ENCODE results near the gene SNX18.
"Not testable (repeated sequence)": the region's sequence is repeated elsewhere in the genome, so short reads cannot be mapped to it uniquely, and the experiment has no call there.

The SNX18 gene

DNA sequence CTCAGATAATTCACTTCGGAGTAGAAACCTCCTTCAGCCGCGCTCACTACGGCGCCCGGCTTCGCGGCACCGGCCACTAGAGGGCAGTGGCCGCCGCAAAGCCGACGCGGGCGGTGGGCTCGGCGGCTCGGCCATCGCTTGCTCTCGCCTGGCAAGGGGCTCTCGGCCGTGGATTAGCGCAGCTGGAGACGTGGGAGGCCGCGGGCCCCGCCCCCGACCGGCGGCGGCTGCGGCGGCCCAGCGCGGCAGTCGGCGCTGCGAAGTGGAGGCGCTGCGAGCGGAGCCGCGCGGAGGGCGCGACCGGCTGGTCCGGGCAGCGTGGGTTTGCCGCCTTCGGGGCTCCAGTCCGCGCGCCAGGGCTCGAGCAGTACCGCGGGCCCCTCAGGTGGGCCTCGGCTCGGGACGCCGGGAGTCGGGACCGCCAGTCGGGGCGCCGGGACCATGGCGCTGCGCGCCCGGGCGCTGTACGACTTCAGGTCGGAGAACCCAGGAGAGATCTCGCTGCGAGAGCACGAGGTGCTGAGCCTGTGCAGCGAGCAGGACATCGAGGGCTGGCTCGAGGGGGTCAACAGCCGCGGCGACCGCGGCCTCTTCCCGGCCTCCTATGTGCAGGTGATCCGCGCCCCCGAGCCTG lies at the start of gene SNX18:
Gene SNX18 (plus strand): TSS at position 248 of the 634 bp plus-strand sequence. CDS start 194 bp downstream, at position 442.
- DNase-seq: peak; percentile 84

DNA sequence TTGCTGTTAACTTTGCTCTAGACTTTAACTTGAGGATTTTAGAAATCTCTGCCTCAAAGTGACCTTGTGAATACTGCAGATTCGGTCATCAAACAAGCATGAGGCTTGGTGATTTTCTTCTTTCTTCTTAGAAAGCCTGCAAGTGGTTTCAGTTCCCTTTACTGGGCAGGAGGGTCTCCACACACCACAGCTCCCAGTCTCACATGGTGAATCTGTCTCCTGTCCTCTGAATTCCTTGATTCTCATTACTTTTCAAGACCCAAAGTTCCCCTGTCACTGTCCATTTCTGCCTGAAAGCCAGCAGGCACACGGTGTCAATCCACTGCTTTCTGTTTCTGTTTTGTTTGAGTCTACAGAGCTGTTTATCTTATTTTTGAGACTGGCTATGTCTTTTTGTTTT lies 47.9 kb upstream of the SNX18 start:
- DNase-seq: no peak

DNA sequence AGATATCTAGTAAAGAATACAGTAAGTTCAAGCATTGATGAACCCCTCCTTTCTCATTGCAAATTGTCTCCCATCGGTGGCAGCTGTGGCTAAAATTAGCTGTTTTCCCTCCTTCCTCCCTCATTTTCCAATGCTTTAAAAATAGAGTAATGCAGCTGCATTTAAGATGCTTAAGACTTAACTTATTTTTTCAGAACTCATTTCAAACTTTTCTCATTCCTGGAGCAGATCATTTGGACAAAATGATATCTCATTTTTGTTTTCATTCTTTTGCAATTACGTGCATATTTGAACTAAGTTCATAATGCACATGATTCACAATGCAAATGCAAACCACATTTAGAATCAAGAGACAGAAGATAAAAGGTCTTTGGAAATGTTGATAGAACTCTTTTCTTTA lies 47.4 kb upstream of the SNX18 start:
- no peak for DNase-seq

- DNase-seq: no peak
Measured at GRCh38 chr5:54470677-54471076, 46.9 kb upstream of the SNX18 start.

- DNase-seq: no peak
Measured at GRCh38 chr5:54471398-54471797, 46.2 kb upstream of the SNX18 start.

GRCh38 chr5:54476682-54477081 lies 40.9 kb upstream of the SNX18 start:
- no peak for DNase-seq

GRCh38 chr5:54477941-54478478 lies 39.5 kb upstream of the SNX18 start:
- DNase-seq: no peak

- DNase-seq: no peak
Measured at GRCh38 chr5:54480296-54480695, 37.3 kb upstream of the SNX18 start.

- DNase-seq: no peak
Measured at GRCh38 chr5:54484219-54484894, 33.2 kb upstream of the SNX18 start.

DNA sequence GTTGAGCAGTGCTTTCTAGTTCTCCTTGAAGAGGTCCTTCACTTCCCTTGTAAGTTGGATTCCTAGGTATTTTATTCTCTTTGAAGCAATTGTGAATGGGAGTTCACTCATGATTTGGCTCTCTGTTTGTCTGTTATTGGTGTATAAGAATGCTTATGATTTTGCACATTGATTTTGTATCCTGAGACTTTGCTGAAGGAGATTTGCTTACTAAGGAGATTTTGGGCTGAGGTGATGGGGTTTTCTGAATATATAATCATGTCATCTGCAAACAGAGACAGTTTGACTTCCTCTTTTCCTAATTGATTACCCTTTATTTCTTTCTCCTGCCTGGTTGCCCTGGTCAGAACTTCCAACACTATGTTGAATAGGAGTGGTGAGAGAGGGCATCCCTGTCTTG lies 31.9 kb upstream of the SNX18 start:
- not testable (repeated sequence) for DNase-seq

- not testable (repeated sequence) for DNase-seq
Measured at GRCh38 chr5:54489648-54489979, 27.9 kb upstream of the SNX18 start.

DNA sequence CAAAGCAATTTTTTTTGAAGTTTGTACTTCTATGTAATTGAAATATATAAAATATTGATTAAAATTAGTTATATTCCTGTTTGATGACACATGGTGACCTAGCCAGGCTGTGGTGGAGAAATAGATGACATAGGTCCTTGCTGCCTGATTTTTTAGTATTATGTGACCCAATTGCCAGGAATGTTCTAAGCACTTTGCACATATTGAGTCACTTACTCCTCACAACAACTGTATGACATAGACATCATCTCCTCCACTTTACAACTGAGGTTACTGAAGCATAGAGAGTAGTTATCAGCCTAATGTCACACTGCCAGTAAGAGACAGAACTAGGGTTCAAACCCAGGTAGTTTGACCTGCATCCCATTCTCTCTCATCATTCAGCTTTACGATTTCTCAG lies 26.2 kb upstream of the SNX18 start:
- no peak for DNase-seq

GRCh38 chr5:54492178-54492577 lies 25.4 kb upstream of the SNX18 start:
- no peak for DNase-seq

DNA sequence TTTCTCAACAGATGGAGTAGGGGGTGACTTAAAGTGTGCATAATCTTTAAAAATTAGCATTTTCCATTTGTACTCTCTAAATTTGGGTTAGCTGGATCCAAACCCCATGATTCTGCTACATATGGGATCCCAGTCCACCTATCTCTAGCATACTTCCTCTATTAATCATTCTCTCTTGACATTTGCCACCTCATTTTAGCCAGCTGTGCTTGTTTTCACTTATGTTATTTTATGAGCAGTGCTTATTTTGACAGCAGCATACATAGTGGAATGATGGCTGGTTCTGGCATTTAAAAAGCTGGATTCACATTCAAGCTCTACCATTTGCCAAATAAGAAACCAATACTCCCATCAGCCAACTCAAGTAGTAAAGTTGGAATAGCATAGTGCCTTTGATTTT lies 22.5 kb upstream of the SNX18 start:
- DNase-seq: no peak

DNA sequence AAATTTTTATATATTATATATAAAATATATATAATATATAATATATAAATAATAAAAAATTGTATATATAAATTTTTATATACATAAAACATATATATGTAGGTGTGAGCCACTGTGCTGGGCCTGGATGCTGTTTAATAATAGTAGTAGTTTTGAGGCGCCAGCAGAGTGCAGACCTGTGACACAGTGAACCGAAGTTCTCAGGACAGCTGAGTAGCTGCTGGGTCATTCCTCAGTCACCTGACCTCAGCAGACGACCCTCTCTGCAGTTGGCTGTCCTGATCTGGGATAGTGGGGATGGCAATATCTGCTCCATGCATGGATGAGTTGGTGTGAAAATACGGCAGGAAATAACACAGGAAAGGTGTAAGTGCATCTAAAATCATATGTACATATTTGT lies 3.3 kb upstream of the SNX18 start:
- DNase-seq: no peak

DNA sequence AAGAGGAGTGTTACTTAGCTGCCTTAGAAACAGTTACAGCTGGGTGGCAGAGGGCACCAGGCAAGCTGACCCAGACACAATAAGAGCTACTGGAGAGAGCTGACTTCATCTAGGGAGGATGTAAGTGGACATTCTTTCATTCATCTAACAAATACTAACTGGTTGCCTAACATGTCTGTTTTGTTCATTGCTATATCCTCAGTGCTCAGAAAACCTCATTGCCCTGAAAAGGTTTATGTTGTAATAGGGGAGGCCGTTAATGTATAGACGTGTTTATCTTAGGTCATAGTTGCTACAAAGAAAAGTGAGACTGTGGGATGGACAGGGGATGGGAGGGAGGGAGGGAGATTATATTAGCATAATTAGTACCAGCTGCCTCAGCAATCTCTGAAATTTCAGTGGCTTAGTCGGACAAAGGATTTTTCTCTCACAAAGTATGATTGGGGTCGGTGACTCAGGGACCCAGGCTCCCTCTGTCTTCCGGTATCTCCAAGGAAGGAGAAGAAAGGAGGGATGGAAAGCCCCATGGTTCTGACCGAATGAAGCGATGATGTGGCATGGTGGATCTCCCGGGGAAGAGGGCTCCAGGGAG lies 2.6 kb upstream of the SNX18 start:
- no peak for DNase-seq

DNA sequence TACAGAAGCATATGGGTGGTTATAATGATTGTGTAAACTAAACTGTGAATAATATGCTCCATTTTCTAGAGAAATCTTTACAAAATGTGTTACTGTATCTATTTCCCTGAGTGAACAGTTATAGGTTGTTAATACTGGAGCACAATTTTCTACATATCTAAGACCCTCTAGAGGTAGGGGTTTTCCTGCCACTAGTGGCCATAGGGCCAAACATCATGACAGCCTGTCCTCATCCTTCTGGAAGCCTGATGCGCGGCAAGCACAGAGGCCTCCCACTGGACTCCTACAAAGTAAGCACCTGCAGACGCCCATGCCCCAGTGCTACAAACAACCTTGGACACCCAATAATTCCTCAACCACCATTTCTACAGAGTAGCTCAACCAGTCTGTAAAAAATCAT lies 1.9 kb upstream of the SNX18 start:
- DNase-seq: no peak

DNA sequence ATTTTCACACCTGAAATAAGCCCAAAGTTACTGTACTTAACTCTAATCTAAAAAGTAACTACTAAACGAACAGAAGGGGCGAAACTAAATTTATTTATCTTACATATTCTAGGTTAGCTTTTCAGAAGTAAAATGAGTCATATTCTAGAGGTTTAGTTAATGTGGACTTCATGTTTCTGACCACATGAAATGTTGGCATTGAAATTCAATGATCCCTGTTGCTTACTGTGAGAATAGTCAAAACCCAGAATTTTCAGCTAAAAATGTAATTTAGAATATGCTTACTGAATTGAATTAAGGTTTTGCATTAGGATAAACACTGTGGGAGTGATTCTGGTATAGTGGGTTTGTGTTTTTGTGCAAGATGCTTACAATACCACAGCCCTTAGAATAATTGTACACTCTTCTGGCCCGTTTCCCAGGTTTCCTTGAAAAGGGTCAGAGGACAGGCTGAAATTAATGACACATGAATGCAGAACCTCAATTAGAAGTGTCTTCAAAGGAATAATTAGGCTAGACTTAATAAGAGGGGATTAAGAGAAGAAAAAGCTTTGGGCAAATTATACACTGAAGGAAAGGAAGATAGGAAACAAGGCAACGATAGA lies 1.4 kb upstream of the SNX18 start:
- no peak for DNase-seq

DNA sequence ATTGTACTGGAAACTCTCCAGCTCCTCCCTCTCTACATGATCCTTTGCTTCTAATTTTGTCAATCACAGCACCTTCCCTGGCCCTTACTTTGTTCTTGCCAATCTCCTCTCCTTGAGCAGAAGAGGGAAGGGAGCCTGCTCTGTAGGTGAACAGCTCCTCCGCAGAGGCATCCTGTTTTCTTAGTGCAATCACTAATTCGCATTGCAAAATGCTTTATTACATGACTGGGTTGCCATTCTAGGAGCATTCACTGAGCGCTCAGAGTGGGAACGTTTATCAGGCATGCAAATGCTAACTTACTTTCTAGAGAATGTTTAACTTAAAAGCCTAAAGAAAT lies 416 bp upstream of the SNX18 start:
- DNase-seq: no peak

DNA sequence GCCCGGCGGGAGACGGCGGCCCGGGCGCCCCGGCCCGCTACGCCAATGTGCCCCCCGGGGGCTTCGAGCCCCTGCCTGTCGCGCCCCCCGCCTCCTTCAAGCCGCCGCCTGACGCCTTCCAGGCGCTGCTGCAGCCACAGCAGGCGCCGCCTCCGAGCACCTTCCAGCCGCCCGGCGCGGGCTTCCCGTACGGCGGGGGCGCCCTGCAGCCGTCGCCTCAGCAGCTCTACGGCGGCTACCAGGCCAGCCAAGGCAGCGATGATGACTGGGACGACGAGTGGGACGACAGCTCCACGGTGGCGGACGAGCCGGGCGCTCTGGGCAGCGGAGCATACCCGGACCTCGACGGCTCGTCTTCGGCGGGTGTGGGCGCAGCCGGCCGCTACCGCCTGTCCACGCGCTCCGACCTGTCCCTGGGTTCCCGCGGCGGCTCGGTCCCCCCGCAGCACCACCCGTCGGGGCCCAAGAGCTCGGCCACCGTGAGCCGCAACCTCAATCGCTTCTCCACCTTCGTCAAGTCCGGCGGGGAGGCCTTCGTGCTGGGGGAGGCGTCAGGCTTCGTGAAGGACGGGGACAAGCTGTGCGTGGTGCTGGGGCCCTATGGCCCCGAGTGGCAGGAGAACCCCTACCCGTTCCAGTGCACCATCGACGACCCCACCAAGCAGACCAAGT lies 723 bp downstream of the SNX18 start:
- peak; percentile 65 for DNase-seq

DNA sequence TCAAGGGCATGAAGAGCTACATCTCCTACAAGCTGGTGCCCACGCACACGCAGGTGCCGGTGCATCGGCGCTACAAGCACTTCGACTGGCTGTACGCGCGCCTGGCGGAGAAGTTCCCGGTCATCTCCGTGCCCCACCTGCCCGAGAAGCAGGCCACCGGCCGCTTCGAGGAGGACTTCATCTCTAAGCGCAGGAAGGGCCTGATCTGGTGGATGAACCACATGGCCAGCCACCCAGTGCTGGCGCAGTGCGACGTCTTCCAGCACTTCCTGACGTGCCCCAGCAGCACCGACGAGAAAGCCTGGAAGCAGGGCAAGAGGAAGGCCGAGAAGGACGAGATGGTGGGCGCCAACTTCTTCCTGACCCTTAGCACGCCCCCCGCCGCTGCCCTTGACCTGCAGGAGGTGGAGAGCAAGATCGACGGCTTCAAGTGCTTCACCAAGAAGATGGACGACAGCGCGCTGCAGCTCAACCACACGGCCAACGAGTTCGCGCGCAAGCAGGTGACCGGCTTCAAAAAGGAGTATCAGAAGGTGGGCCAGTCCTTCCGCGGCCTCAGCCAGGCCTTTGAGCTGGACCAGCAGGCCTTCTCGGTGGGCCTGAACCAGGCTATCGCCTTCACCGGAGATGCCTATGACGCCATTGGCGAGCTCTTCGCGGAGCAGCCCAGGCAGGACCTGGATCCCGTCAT lies 1.4 kb downstream of the SNX18 start:
- no peak for DNase-seq

GRCh38 chr5:54519509-54519876 lies 1.9 kb downstream of the SNX18 start:
- DNase-seq: no peak

GRCh38 chr5:54520438-54520846 lies 2.9 kb downstream of the SNX18 start:
- no peak for DNase-seq
